ENCODE measurements around the gene INPP4A.

Gene INPP4A

GRCh38 chr2:98501223-98501622 lies 56.6 kb downstream of the INPP4A start:
- no peak for DNase-seq

GRCh38 chr2:98501876-98502275 lies 57.2 kb downstream of the INPP4A start:
- no peak for DNase-seq

GRCh38 chr2:98502556-98503335 lies 58.1 kb downstream of the INPP4A start:
- no peak for DNase-seq

- DNase-seq = no peak
Measured at GRCh38 chr2:98503481-98504105, 58.9 kb downstream of the INPP4A start.

- no peak for DNase-seq
Measured at GRCh38 chr2:98504381-98505109, 59.9 kb downstream of the INPP4A start.

GRCh38 chr2:98505311-98505808 lies 60.7 kb downstream of the INPP4A start:
- DNase-seq = no peak

GRCh38 chr2:98505971-98506664 lies 61.5 kb downstream of the INPP4A start:
- no peak for DNase-seq

- no peak for DNase-seq
Measured at GRCh38 chr2:98506881-98507280, 62.2 kb downstream of the INPP4A start.

GRCh38 chr2:98507461-98507860 lies 62.8 kb downstream of the INPP4A start:
- no peak for DNase-seq

GRCh38 chr2:98507891-98508708 lies 63.4 kb downstream of the INPP4A start:
- no peak for DNase-seq

- no peak for DNase-seq
Measured at GRCh38 chr2:98508709-98509066, 64.0 kb downstream of the INPP4A start.

- DNase-seq = no peak
Measured at GRCh38 chr2:98509542-98510321, 65.1 kb downstream of the INPP4A start.

GRCh38 chr2:98510322-98510662 lies 65.6 kb downstream of the INPP4A start:
- no peak for DNase-seq

- DNase-seq = no peak
Measured at GRCh38 chr2:98511981-98512380, 67.3 kb downstream of the INPP4A start.

- no peak for DNase-seq
Measured at GRCh38 chr2:98512699-98513098, 68.0 kb downstream of the INPP4A start.

GRCh38 chr2:98514096-98514639 lies 69.5 kb downstream of the INPP4A start:
- DNase-seq = no peak

GRCh38 chr2:98514879-98515249 lies 70.2 kb downstream of the INPP4A start:
- no peak for DNase-seq

- no peak for DNase-seq
Measured at GRCh38 chr2:98515250-98515991, 70.8 kb downstream of the INPP4A start.

- no peak for DNase-seq
Measured at GRCh38 chr2:98516571-98516970, 71.9 kb downstream of the INPP4A start.

GRCh38 chr2:98517636-98518035 lies 73.0 kb downstream of the INPP4A start:
- no peak for DNase-seq

- no peak for DNase-seq
Measured at GRCh38 chr2:98518101-98518500, 73.4 kb downstream of the INPP4A start.

Data from right hindlimb (tissue), 1 donor.